Liver (tissue), 9 donors: ENCODE measurements around the gene SMC6. TPM values are rescaled to one million over a fixed set of nuclear protein-coding genes. Genes with fewer than 3 reads are reported as not detected.

Experiments used
- DNase-seq: peaks from one replicate; pipeline ENCODE4 v3.0.0-alpha.2; 2017; ENCODE audit warnings: low spot score
- H3K27ac ChIP-seq, 2 donors: one replicate each; pipeline ENCODE4 v1.7.0; 2013; ENCODE audit warnings: inconsistent platforms in 2 of 2, low read length in 2 of 2, control low read depth in 1 of 2, low read depth in 1 of 2, mild to moderate bottlenecking in 1 of 2
- H3K27me3 ChIP-seq, 4 donors: one replicate each; pipeline versions ENCODE4 v1.6.1 to v1.7.0; 2013; ENCODE audit warnings: low read length in 3 of 4, inconsistent platforms in 1 of 4, mild to moderate bottlenecking in 1 of 4, moderate library complexity in 1 of 4; ENCODE audit not compliant: control insufficient read depth in 4 of 4, insufficient read depth in 4 of 4
- H3K36me3 ChIP-seq, 4 donors: one replicate each; pipeline versions ENCODE4 v1.6.1 to v1.7.0; 2013; ENCODE audit warnings: low read length in 3 of 4, mild to moderate bottlenecking in 3 of 4, low read depth in 1 of 4, moderate library complexity in 1 of 4; ENCODE audit not compliant: control insufficient read depth in 4 of 4, insufficient read depth in 3 of 4
- H3K4me1 ChIP-seq, 4 donors: one replicate each; pipeline versions ENCODE4 v1.6.1 to v1.7.0; 2013; ENCODE audit warnings: low read length in 3 of 4, mild to moderate bottlenecking in 3 of 4, moderate library complexity in 1 of 4; ENCODE audit not compliant: control insufficient read depth in 4 of 4, insufficient read depth in 4 of 4
- H3K4me3 ChIP-seq, 3 donors: one replicate each; pipeline versions ENCODE4 v1.6.1 to v1.7.0; 2013; ENCODE audit warnings: low read length in 3 of 3, control low read depth in 1 of 3, low read depth in 1 of 3, mild to moderate bottlenecking in 1 of 3
- H3K9ac ChIP-seq, 2 donors: one replicate each; pipeline ENCODE4 v1.7.0; 2013; ENCODE audit warnings: low read length in 2 of 2, mild to moderate bottlenecking in 2 of 2, moderate library complexity in 2 of 2, control low read depth in 1 of 2, low read depth in 1 of 2
- H3K9me3 ChIP-seq, 4 donors: one replicate each; pipeline versions ENCODE4 v1.6.1 to v1.7.0; 2013; ENCODE audit warnings: low read length in 3 of 4; ENCODE audit not compliant: control insufficient read depth in 4 of 4
- CTCF ChIP-seq: fragments of 150-350 bp; IDR thresholded peaks from 2 replicates; pipeline ENCODE4 v1.5.1; 2017; ENCODE audit warnings: improper control_type of control experiment, low read depth, low read length; ENCODE audit not compliant: missing input control
- EGR1 ChIP-seq, 2 donors: IDR thresholded peaks; 2 replicates each; pipeline ENCODE4 v1.6.1; 2016 to 2018; ENCODE audit warnings: antibody characterized with exemption in 2 of 2, low read depth in 2 of 2
- FOXA1 ChIP-seq: IDR thresholded peaks from 2 replicates; pipeline ENCODE4 v1.6.1; 2016; ENCODE audit warnings: antibody characterized with exemption
- FOXA2 ChIP-seq: IDR thresholded peaks from 2 replicates; pipeline ENCODE4 v1.6.1; 2016; ENCODE audit warnings: antibody characterized with exemption
- GABPA ChIP-seq, 2 donors: IDR thresholded peaks in 1 of 2; conservative IDR thresholded peaks in 1 of 2; 2 replicates each; pipeline ENCODE4 v1.6.1; 2016; ENCODE audit warnings: antibody characterized with exemption in 2 of 2, mild to moderate bottlenecking in 1 of 2, moderate library complexity in 1 of 2
- HNF4A ChIP-seq, 2 donors: conservative IDR thresholded peaks; 2 replicates each; pipeline ENCODE4 v1.6.1; 2016; ENCODE audit warnings: antibody characterized with exemption in 2 of 2, mild to moderate bottlenecking in 2 of 2
- HNF4G ChIP-seq: IDR thresholded peaks from 2 replicates; pipeline ENCODE4 v1.6.1; 2016; ENCODE audit warnings: antibody characterized with exemption
- JUND ChIP-seq, 2 donors: IDR thresholded peaks; 2 replicates each; pipeline ENCODE4 v1.6.1; 2016; ENCODE audit warnings: antibody characterized with exemption in 2 of 2
- MAX ChIP-seq: IDR thresholded peaks from 2 replicates; pipeline ENCODE4 v1.6.1; 2016; ENCODE audit warnings: antibody characterized with exemption
- NR2F2 ChIP-seq: IDR thresholded peaks from 2 replicates; pipeline ENCODE4 v1.6.1; 2016; ENCODE audit warnings: antibody characterized with exemption
- RAD21 ChIP-seq, 2 donors: IDR thresholded peaks; 2 replicates each; pipeline ENCODE4 v1.6.1; 2016; ENCODE audit warnings: antibody characterized with exemption in 2 of 2, mild to moderate bottlenecking in 2 of 2
- RXRA ChIP-seq, 2 donors: IDR thresholded peaks; 2 replicates each; pipeline ENCODE4 v1.6.1; 2017 to 2018; ENCODE audit warnings: antibody characterized with exemption in 2 of 2, mild to moderate bottlenecking in 1 of 2
- SP1 ChIP-seq: IDR thresholded peaks from 2 replicates; pipeline ENCODE4 v1.6.1; 2018; ENCODE audit warnings: antibody characterized with exemption, mild to moderate bottlenecking
- TAF1 ChIP-seq: conservative IDR thresholded peaks from 2 replicates; pipeline ENCODE4 v1.6.1; 2016; ENCODE audit warnings: antibody characterized with exemption, mild to moderate bottlenecking
- YY1 ChIP-seq: IDR thresholded peaks from 2 replicates; pipeline ENCODE4 v1.6.1; 2016; ENCODE audit warnings: antibody characterized with exemption, mild to moderate bottlenecking
- WGBS: extraction: QIAGEN DNeasy Blood & Tissue Kit; methylation state at CpG from one replicate; pipeline ENCODE4 v1.1.7; 2013; 5-methylcytosine and 5-hydroxymethylcytosine counted together
- polyA plus RNA-seq, 2 donors: library from polyadenylated mRNA; stranded (reverse) in 1 of 2; unstranded in 1 of 2; fragments of 200-250 nt in 1 of 2; fragments of >200 nt in 1 of 2; fragmentation: Nextera tagmentation in 1 of 2; extraction: Ambion mirVana in 1 of 2; gene quantifications; one replicate each; pipeline versions ENCODE4 v1.2.1 to v1.2.3, GENCODE V29; 2013 to 2015
- total RNA-seq, 2 donors: library from RNA; depleted of rRNA; stranded (reverse); fragments of >200 nt; gene quantifications; one replicate each; pipeline ENCODE4 v1.2.3, GENCODE V29; 2014
- TF ChIP-seq, protein P1 (sequence below): IDR thresholded peaks from 2 replicates; pipeline ENCODE4 v1.6.1; 2016; ENCODE audit warnings: antibody characterized with exemption
- TF ChIP-seq, protein P2 (sequence below): IDR thresholded peaks from 2 replicates; pipeline ENCODE4 v1.6.1; 2016; ENCODE audit warnings: antibody characterized with exemption, mild to moderate bottlenecking
- TF ChIP-seq, protein P3 (sequence below): IDR thresholded peaks from 2 replicates; pipeline ENCODE4 v1.6.1; 2016; ENCODE audit warnings: antibody characterized with exemption
- donor health status: healthy.
- donor health status: healthy.
- donor health status: healthy.
- donor health status: healthy.
- donor health status: healthy.

SMC6 gene
- total and polyA plus RNA-seq, 4 donors: 2.6 to 22.3 (median 11.0) TPM

DNA sequence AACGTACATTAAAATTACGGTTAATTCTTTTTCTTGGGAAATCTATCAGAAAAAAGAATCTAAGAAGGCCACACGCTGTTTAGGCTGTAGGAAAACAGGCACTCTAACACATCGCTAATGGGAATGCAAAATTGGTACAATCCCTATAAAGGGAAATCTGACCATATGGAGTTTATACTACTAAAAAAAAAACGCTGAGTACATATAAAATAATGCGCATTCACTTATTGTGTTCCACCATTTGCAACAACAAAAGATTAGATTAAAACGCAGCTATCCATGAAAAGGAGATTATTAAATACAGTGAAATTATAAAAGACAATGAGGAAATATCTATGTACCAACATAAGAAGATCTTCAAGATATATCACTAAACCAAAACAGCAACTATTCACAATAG is 62.8 kb downstream of the SMC6 start:
- WGBS: 98% methylated on average over 7 of the region's 7 CpGs
- no peak overlapping the region for H3K27ac ChIP-seq
- H3K27me3 ChIP-seq: no peaks in the 10 kb centered on the region
- H3K4me1 ChIP-seq: peaks cover 0 to 4% (median 1%) of the 10 kb centered on the region in 4 donors
- peaks cover 5 to 35% (median 20%) of the 10 kb centered on the region in 4 donors for H3K36me3 ChIP-seq
- DNase-seq: no peak
- no peaks in the 10 kb centered on the region for H3K9me3 ChIP-seq
- no peak for TF ChIP-seq GABPA (IDR thresholded peaks at IDR 0.05 in 1 of 2, conservative IDR thresholded peaks at IDR 0.05 in 1 of 2)
- no peak for TF ChIP-seq CTCF
- no peak for TF ChIP-seq HNF4A (conservative IDR thresholded peaks at IDR 0.05)
- no peak for TF ChIP-seq FOXA2
- TF ChIP-seq JUND (IDR thresholded peaks at IDR 0.05): no peak
- no peak for TF ChIP-seq NR2F2
- no peak for TF ChIP-seq SP1
- no peak for TF ChIP-seq MAX
- TF ChIP-seq, protein P1, sequence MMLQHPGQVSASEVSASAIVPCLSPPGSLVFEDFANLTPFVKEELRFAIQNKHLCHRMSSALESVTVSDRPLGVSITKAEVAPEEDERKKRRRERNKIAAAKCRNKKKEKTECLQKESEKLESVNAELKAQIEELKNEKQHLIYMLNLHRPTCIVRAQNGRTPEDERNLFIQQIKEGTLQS: no peak
- TF ChIP-seq EGR1 (IDR thresholded peaks at IDR 0.05; ENCODE audit: low read depth in 2 of 2): no peak
- TF ChIP-seq RAD21 (IDR thresholded peaks at IDR 0.05): no peak
- no peak for TF ChIP-seq FOXA1
- TF ChIP-seq RXRA (IDR thresholded peaks at IDR 0.05): no peak
- TF ChIP-seq, protein P2, sequence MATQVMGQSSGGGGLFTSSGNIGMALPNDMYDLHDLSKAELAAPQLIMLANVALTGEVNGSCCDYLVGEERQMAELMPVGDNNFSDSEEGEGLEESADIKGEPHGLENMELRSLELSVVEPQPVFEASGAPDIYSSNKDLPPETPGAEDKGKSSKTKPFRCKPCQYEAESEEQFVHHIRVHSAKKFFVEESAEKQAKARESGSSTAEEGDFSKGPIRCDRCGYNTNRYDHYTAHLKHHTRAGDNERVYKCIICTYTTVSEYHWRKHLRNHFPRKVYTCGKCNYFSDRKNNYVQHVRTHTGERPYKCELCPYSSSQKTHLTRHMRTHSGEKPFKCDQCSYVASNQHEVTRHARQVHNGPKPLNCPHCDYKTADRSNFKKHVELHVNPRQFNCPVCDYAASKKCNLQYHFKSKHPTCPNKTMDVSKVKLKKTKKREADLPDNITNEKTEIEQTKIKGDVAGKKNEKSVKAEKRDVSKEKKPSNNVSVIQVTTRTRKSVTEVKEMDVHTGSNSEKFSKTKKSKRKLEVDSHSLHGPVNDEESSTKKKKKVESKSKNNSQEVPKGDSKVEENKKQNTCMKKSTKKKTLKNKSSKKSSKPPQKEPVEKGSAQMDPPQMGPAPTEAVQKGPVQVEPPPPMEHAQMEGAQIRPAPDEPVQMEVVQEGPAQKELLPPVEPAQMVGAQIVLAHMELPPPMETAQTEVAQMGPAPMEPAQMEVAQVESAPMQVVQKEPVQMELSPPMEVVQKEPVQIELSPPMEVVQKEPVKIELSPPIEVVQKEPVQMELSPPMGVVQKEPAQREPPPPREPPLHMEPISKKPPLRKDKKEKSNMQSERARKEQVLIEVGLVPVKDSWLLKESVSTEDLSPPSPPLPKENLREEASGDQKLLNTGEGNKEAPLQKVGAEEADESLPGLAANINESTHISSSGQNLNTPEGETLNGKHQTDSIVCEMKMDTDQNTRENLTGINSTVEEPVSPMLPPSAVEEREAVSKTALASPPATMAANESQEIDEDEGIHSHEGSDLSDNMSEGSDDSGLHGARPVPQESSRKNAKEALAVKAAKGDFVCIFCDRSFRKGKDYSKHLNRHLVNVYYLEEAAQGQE: no peak
- TF ChIP-seq TAF1: no peak
- H3K4me3 ChIP-seq: no peak overlapping the region
- no peak overlapping the region for H3K9ac ChIP-seq

DNA sequence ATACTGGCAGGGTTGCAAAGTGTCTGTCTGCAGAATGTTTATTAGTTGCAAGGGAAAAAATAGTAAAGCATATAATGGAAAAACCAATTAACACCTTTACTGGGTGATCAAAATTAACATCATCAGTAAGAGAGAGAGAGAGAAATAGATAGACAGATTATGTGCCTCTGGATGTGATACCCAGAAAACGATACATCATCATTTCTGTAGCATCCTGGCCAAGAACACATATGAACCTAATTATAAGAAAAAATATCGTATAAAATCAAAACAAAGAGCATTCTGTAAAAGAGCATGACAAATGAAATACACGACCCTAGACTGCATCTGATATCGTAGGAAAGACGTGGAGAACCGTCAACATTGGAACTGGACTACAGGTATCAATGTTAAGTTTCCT is 64.6 kb downstream of the SMC6 start:
- peaks cover 4 to 18% (median 6%) of the 10 kb centered on the region in 4 donors for H3K36me3 ChIP-seq
- 94% methylated on average over 6 of the region's 6 CpGs for WGBS
- H3K4me3 ChIP-seq: no peak overlapping the region
- H3K4me1 ChIP-seq: peaks cover 0 to 4% (median 1%) of the 10 kb centered on the region in 4 donors
- no peaks in the 10 kb centered on the region for H3K9me3 ChIP-seq
- H3K27me3 ChIP-seq: no peaks in the 10 kb centered on the region
- no peak overlapping the region for H3K9ac ChIP-seq
- H3K27ac ChIP-seq: no peak overlapping the region
- no peak for DNase-seq
- TF ChIP-seq FOXA2: no peak
- no peak for TF ChIP-seq TAF1
- TF ChIP-seq RXRA (IDR thresholded peaks at IDR 0.05): no peak
- TF ChIP-seq, protein P1: no peak
- no peak for TF ChIP-seq CTCF
- TF ChIP-seq, protein P2: no peak
- TF ChIP-seq HNF4A (conservative IDR thresholded peaks at IDR 0.05): no peak
- no peak for TF ChIP-seq NR2F2
- TF ChIP-seq, protein P3, sequence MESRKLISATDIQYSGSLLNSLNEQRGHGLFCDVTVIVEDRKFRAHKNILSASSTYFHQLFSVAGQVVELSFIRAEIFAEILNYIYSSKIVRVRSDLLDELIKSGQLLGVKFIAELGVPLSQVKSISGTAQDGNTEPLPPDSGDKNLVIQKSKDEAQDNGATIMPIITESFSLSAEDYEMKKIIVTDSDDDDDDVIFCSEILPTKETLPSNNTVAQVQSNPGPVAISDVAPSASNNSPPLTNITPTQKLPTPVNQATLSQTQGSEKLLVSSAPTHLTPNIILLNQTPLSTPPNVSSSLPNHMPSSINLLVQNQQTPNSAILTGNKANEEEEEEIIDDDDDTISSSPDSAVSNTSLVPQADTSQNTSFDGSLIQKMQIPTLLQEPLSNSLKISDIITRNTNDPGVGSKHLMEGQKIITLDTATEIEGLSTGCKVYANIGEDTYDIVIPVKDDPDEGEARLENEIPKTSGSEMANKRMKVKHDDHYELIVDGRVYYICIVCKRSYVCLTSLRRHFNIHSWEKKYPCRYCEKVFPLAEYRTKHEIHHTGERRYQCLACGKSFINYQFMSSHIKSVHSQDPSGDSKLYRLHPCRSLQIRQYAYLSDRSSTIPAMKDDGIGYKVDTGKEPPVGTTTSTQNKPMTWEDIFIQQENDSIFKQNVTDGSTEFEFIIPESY: no peak
- TF ChIP-seq SP1: no peak
- TF ChIP-seq HNF4G: no peak
- TF ChIP-seq RAD21 (IDR thresholded peaks at IDR 0.05): no peak
- no peak for TF ChIP-seq YY1
